GM21515 (cell line): ENCODE results near the gene UNK.

ENCODE experiments used
- ATAC-seq: cut with Tn5 transposase; IDR thresholded peaks from one replicate; pipeline ENCODE4 v1.9.1; 2021; ENCODE audit not compliant: unreplicated experiment

Gene UNK

GRCh38 chr17:75784473-75785015 is at the start of gene UNK:
Gene UNK, plus strand, starts transcription at chr17:75784806. Its CDS starts 75 bp downstream, at chr17:75784881.
- ATAC-seq, result peak; percentile 56

GRCh38 chr17:75736173-75736835 is 48.3 kb upstream of the UNK start:
- ATAC-seq, result no peak

GRCh38 chr17:75737133-75737962 is 47.3 kb upstream of the UNK start:
- no peak for ATAC-seq

- no peak for ATAC-seq
Measured at GRCh38 chr17:75738218-75738802, 46.3 kb upstream of the UNK start.

- ATAC-seq, result no peak
Measured at GRCh38 chr17:75739174-75739573, 45.4 kb upstream of the UNK start.

GRCh38 chr17:75739801-75740200 is 44.8 kb upstream of the UNK start:
- no peak for ATAC-seq

GRCh38 chr17:75740215-75740614 is 44.4 kb upstream of the UNK start:
- no peak for ATAC-seq

- ATAC-seq, result no peak
Measured at GRCh38 chr17:75740631-75741077, 44.0 kb upstream of the UNK start.

GRCh38 chr17:75742337-75742736 is 42.3 kb upstream of the UNK start:
- no peak for ATAC-seq

GRCh38 chr17:75743625-75744206 is 40.9 kb upstream of the UNK start:
- ATAC-seq, result no peak

- no peak for ATAC-seq
Measured at GRCh38 chr17:75748706-75749105, 35.9 kb upstream of the UNK start.

- no peak for ATAC-seq
Measured at GRCh38 chr17:75749545-75750389, 34.8 kb upstream of the UNK start.

- ATAC-seq, result no peak
Measured at GRCh38 chr17:75750661-75751423, 33.8 kb upstream of the UNK start.

GRCh38 chr17:75751676-75752404 is 32.8 kb upstream of the UNK start:
- no peak for ATAC-seq

- no peak for ATAC-seq
Measured at GRCh38 chr17:75752405-75752709, 32.2 kb upstream of the UNK start.

GRCh38 chr17:75752802-75753513 is 31.6 kb upstream of the UNK start:
- ATAC-seq, result no peak

- peak; percentile 53 for ATAC-seq
Measured at GRCh38 chr17:75753514-75754377, 30.9 kb upstream of the UNK start.
